ENCODE measurements around the gene CHST8.

The CHST8 gene

GRCh38 chr19:33736158-33736557, 114.4 kb downstream of the CHST8 start:
- H3K36me3 ChIP-seq (replicated peaks), result no peaks in the 10 kb centered on the region
- in situ Hi-C loops (cut with MboI; ENCODE audit: low sequenced_read_pairs), result no loop called here
- H3K9me3 ChIP-seq, result no peaks in the 10 kb centered on the region
- no peaks in the 10 kb centered on the region for H3K4me1 ChIP-seq
- H3K27me3 ChIP-seq (ENCODE audit: low read depth), result no peaks in the 10 kb centered on the region; the same call in 1 of the 2 replicates
- no peak for DNase-seq (ENCODE audit: low spot score in 2 of 2)
- H3K4me3 ChIP-seq, result no peak overlapping the region

- no peaks in the 10 kb centered on the region for H3K4me1 ChIP-seq
- no peaks in the 10 kb centered on the region for H3K9me3 ChIP-seq
- no peaks in the 10 kb centered on the region for H3K36me3 ChIP-seq (replicated peaks)
- H3K4me3 ChIP-seq, result no peak overlapping the region
- in situ Hi-C loops (cut with MboI; ENCODE audit: low sequenced_read_pairs), result no loop called here
- no peaks in the 10 kb centered on the region; the same call in 1 of the 2 replicates for H3K27me3 ChIP-seq (ENCODE audit: low read depth)
- no peak for DNase-seq (ENCODE audit: low spot score in 2 of 2)
These were observed 115.0 kb downstream of the CHST8 start for GRCh38 chr19:33736787-33737186.

GRCh38 chr19:33737681-33738371, 116.1 kb downstream of the CHST8 start:
- Histone ChIP-seq H3K27me3 (ENCODE audit: low read depth) (no peaks in the 10 kb centered on the region; the same call in 1 of the 2 replicates), H3K36me3 (replicated peaks) (no peaks in the 10 kb centered on the region), H3K9me3 (no peaks in the 10 kb centered on the region), H3K4me1 (no peaks in the 10 kb centered on the region), H3K4me3 (no peak overlapping the region)
- no peak for DNase-seq (ENCODE audit: low spot score in 2 of 2)
- in situ Hi-C loops (cut with MboI; ENCODE audit: low sequenced_read_pairs), result no loop called here

GRCh38 chr19:33740811-33741396, 119.2 kb downstream of the CHST8 start:
- Histone ChIP-seq H3K9me3 (no peaks in the 10 kb centered on the region), H3K4me1 (no peaks in the 10 kb centered on the region), H3K4me3 (no peak overlapping the region), H3K36me3 (replicated peaks) (no peaks in the 10 kb centered on the region), H3K27me3 (ENCODE audit: low read depth) (no peaks in the 10 kb centered on the region; the same call in 1 of the 2 replicates)
- in situ Hi-C loops (cut with MboI; ENCODE audit: low sequenced_read_pairs), result no loop called here
- peak; percentile 33 to 77 for DNase-seq (ENCODE audit: low spot score in 2 of 2)

- no peak for DNase-seq (ENCODE audit: low spot score in 2 of 2)
- H3K4me3 ChIP-seq, result no peak overlapping the region
- H3K27me3 ChIP-seq (ENCODE audit: low read depth), result no peaks in the 10 kb centered on the region
- no peaks in the 10 kb centered on the region for H3K36me3 ChIP-seq (replicated peaks)
- H3K4me1 ChIP-seq, result no peaks in the 10 kb centered on the region
- no peaks in the 10 kb centered on the region for H3K9me3 ChIP-seq
- in situ Hi-C loops (cut with MboI; ENCODE audit: low sequenced_read_pairs), result no loop called here
These were observed 123.5 kb downstream of the CHST8 start for GRCh38 chr19:33745297-33745696.

GRCh38 chr19:33746159-33746558, 124.4 kb downstream of the CHST8 start:
- Histone ChIP-seq H3K4me1 (no peaks in the 10 kb centered on the region), H3K27me3 (ENCODE audit: low read depth) (no peaks in the 10 kb centered on the region), H3K9me3 (no peaks in the 10 kb centered on the region), H3K36me3 (replicated peaks) (no peaks in the 10 kb centered on the region), H3K4me3 (no peak overlapping the region)
- in situ Hi-C loops (cut with MboI; ENCODE audit: low sequenced_read_pairs), result no loop called here
- no peak for DNase-seq (ENCODE audit: low spot score in 2 of 2)

- H3K36me3 ChIP-seq (replicated peaks), result no peaks in the 10 kb centered on the region
- in situ Hi-C loops (cut with MboI; ENCODE audit: low sequenced_read_pairs), result no loop called here
- no peak overlapping the region for H3K4me3 ChIP-seq
- DNase-seq (ENCODE audit: low spot score in 2 of 2), result no peak
- no peaks in the 10 kb centered on the region for H3K4me1 ChIP-seq
- no peaks in the 10 kb centered on the region for H3K27me3 ChIP-seq (ENCODE audit: low read depth)
- no peaks in the 10 kb centered on the region for H3K9me3 ChIP-seq
These were observed 125.5 kb downstream of the CHST8 start for GRCh38 chr19:33747273-33747672.

GRCh38 chr19:33748231-33748630, 126.5 kb downstream of the CHST8 start:
- no peak overlapping the region for H3K4me3 ChIP-seq
- no peaks in the 10 kb centered on the region for H3K4me1 ChIP-seq
- in situ Hi-C loops (cut with MboI; ENCODE audit: low sequenced_read_pairs), result no loop called here
- H3K36me3 ChIP-seq (replicated peaks), result no peaks in the 10 kb centered on the region
- no peak for DNase-seq (ENCODE audit: low spot score in 2 of 2)
- no peaks in the 10 kb centered on the region for H3K27me3 ChIP-seq (ENCODE audit: low read depth)
- H3K9me3 ChIP-seq, result no peaks in the 10 kb centered on the region

GRCh38 chr19:33749016-33749415, 127.3 kb downstream of the CHST8 start:
- in situ Hi-C loops (cut with MboI; ENCODE audit: low sequenced_read_pairs), result no loop called here
- no peaks in the 10 kb centered on the region for H3K9me3 ChIP-seq
- H3K27me3 ChIP-seq (ENCODE audit: low read depth), result no peaks in the 10 kb centered on the region
- H3K36me3 ChIP-seq (replicated peaks), result no peaks in the 10 kb centered on the region
- H3K4me1 ChIP-seq, result no peaks in the 10 kb centered on the region
- H3K4me3 ChIP-seq, result no peak overlapping the region
- DNase-seq (ENCODE audit: low spot score in 2 of 2), result no peak

- in situ Hi-C loops (cut with MboI; ENCODE audit: low sequenced_read_pairs), result no loop called here
- Histone ChIP-seq H3K27me3 (ENCODE audit: low read depth) (no peaks in the 10 kb centered on the region), H3K36me3 (replicated peaks) (no peaks in the 10 kb centered on the region), H3K4me1 (no peaks in the 10 kb centered on the region), H3K4me3 (no peak overlapping the region), H3K9me3 (no peaks in the 10 kb centered on the region)
- DNase-seq (ENCODE audit: low spot score in 2 of 2), result no peak
These were observed 127.9 kb downstream of the CHST8 start for GRCh38 chr19:33749619-33750175.

GRCh38 chr19:33750587-33751435, 129.1 kb downstream of the CHST8 start:
- no peaks in the 10 kb centered on the region for H3K36me3 ChIP-seq (replicated peaks)
- H3K4me1 ChIP-seq, result no peaks in the 10 kb centered on the region
- DNase-seq (ENCODE audit: low spot score in 2 of 2), result no peak
- H3K9me3 ChIP-seq, result no peaks in the 10 kb centered on the region
- in situ Hi-C loops (cut with MboI; ENCODE audit: low sequenced_read_pairs), result no loop called here
- no peak overlapping the region for H3K4me3 ChIP-seq
- H3K27me3 ChIP-seq (ENCODE audit: low read depth), result no peaks in the 10 kb centered on the region

- in situ Hi-C loops (cut with MboI; ENCODE audit: low sequenced_read_pairs), result no loop called here
These were observed 129.7 kb downstream of the CHST8 start for GRCh38 chr19:33751436-33751770.

GRCh38 chr19:33752018-33752800, 130.5 kb downstream of the CHST8 start:
- Histone ChIP-seq H3K4me3 (no peak overlapping the region), H3K27me3 (ENCODE audit: low read depth) (no peaks in the 10 kb centered on the region), H3K4me1 (no peaks in the 10 kb centered on the region), H3K9me3 (no peaks in the 10 kb centered on the region), H3K36me3 (replicated peaks) (no peaks in the 10 kb centered on the region)
- in situ Hi-C loops (cut with MboI; ENCODE audit: low sequenced_read_pairs), result no loop called here
- DNase-seq (ENCODE audit: low spot score in 2 of 2), result no peak

More at GRCh38 chr19:33751436-33751770, 129.7 kb downstream of the CHST8 start:
- Histone ChIP-seq H3K4me3 (no peak overlapping the region), H3K36me3 (replicated peaks) (no peaks in the 10 kb centered on the region), H3K4me1 (no peaks in the 10 kb centered on the region), H3K9me3 (no peaks in the 10 kb centered on the region), H3K27me3 (ENCODE audit: low read depth) (no peaks in the 10 kb centered on the region)
- DNase-seq (ENCODE audit: low spot score in 2 of 2), result no peak

All from HAP-1 (cell line).